Stimulated activated naive CD4-positive, alpha-beta T cell (primary cell): ENCODE measurements around the gene ZNF747.
"Not testable (repeated sequence)": the region's sequence is repeated elsewhere in the genome, so short reads cannot be mapped to it uniquely, and the experiment has no call there.

Experiments
- DNase-seq, 6 experiments: peaks; one replicate each; lab custom pipeline; 2025; lab: John Stamatoyannopoulos, UW

Gene ZNF747

GRCh38 chr16:30533748-30534367, 800 bp downstream of the ZNF747 start:
- peak in 1 of 6 experiments; percentile 54 for DNase-seq

DNA sequence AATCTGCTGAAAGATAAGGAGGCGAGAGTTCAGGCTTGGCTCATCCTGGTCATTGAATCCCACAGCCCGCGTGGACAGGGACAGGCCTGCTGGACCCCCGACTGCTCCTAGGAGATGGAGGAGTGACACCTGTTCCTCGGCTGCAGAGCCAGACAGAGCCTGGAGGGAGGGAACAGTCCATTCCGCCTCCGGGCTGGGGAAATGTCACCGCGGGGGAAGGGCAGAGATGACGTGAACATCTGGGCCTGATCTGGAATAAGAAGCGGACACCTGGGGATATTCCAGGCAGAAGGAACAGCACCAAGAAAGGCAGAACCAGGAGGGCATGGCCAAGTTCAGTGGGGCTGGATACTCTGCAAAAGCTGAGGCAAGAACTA, 1.5 kb downstream of the ZNF747 start:
- no peak for DNase-seq

GRCh38 chr16:30532285-30533145, 2.1 kb downstream of the ZNF747 start:
- no peak for DNase-seq

DNA sequence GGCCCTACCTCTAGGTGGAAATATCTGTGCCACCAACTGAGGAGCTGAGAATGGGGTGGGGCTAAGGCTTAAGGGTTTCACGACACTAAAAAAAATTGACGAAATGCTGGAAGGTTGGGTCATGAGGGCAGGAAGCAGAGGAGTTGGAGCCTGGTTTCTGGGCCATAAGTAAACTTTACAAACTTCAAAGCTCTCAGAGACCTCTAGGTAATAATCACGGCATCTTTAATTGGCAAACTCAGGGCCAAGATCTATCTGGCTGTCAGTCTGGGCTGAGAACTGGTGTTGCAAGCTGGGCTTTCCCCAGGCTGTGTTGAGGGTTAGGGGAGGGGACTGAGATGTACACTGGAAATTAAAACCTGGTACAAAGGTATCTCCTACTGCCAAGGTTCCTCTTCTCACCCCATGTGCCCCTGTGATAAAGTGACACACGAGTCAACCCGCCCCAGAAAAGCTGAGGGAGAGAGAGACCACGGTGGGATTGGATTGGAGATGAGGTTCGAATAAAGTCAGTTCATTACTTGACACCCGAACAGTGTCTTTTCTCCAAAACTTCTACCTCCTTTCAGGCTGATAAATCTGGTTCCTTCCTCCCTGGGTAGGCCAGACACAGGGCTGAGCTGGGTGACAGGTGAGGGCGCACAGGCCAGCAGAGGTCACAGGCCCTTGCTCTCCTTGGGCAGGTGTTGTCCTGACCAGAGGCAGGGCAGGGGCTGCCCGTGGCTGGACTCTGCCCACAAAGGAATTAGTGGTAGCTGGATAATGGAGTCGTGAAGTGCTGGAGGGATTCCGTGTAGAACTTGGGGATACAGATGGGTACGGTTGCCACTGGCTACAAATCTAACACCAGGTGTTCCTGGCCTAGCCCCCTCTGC, 4.3 kb downstream of the ZNF747 start:
- peak in 3 of 6 experiments; percentile 9 to 31 (median 17) for DNase-seq

GRCh38 chr16:30528799-30529457, 5.7 kb downstream of the ZNF747 start:
- DNase-seq = no peak

DNA sequence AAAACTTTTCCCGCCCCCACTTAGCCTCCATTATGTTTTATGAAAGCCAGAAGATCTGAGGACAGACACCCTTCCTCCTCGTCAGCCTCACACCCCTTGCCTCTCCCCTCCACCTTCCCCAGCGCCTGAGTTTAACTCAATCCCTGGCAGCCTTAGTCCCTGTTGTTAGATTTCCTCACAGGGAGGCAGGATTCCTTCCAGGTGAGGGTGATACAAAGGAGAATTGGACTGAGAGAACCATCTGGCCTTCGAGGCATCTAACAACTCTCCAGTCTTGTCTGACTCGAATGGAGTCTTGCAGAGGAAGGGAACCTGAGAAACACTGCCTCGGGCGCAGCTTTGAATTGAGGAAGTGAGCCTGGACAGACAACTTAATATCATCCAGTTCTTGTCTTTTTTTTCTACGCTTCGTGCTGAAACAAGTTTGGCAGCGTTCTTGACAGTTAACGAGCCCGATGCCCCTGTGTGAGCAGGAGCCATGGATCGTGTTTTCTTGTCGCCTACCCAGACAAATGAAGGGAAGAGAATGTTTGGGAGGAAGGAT, 7.0 kb downstream of the ZNF747 start:
- peak in 3 of 6 experiments; percentile 22 to 69 (median 63) for DNase-seq

- DNase-seq = peak; percentile 58 to 85 (median 69)
Measured at GRCh38 chr16:30526823-30527634, 7.6 kb downstream of the ZNF747 start.

GRCh38 chr16:30526137-30526822, 8.4 kb downstream of the ZNF747 start, which contains the start of gene ZNF768:
TSS of gene ZNF768 (minus strand) at chr16:30526566. CDS start at chr16:30526413, 153 bp downstream.
- peak in 2 of 6 experiments; percentile 44 to 53 for DNase-seq

DNA sequence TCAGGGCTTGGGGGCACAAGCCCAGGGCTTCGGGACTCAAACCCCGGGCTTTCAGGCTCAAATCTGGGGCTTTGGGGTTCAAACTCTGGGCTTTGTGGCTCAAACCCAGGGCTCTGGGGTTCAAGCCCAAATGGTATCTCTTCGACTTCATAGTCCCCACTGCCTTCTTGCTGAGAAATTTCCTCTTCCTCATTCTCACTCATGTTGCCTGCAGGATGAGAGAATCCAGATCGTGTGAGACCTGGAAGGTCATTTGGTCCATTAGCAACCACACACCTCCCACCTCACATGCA, 8.9 kb downstream of the ZNF747 start:
- DNase-seq = peak in 1 of 6 experiments; percentile 38

DNA sequence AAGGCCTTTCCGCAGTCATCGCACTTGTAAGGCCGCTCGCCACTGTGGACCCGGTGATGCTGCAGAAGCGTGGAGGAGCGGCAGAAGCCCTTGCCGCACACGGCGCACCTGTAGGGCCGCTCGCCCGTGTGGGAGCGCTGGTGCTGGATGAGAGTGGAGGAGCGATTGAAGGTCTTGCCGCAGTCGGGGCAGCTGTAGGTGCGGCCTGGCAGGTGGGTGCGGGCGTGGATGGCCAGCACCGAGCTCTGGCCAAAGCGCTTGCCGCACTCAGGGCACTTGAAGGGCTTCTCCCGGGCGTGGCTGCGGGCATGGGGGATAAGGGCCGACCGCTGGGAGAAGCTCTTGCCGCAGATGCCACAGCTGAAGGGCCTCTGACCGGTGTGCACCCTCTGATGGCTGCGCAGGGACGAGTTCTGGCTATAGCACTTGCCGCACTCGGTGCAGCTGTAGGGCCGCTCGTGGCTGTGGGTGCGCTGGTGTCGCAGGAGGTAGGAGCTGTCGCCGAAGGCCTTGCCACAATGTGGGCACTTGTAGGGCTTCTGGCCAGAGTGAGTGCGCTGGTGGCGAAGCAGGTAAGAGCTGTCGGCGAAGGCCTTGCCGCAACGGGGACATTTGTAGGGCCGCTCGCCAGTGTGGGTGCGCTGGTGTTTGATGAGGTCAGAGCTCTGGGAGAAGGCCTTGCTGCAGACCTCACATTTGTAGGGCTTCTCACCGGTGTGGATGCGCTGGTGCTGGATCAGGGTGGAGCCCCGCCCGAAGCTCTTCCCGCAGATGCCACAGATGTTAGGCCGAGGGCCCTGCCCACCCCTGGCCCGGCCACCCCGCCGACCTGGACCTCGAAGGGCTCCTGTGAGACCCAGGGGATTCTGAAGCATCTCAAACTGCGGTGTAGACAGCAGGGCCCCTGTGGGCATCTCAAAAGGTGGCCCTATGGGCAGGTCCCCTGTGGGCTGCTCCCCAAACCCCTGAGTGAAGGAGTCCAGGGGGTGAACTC, 9.8 kb downstream of the ZNF747 start:
- DNase-seq = no peak

- no peak for DNase-seq
Measured at GRCh38 chr16:30523768-30524574, 10.7 kb downstream of the ZNF747 start.

- DNase-seq = not testable (repeated sequence)
Measured at GRCh38 chr16:30522702-30523463, 11.8 kb downstream of the ZNF747 start.

DNA sequence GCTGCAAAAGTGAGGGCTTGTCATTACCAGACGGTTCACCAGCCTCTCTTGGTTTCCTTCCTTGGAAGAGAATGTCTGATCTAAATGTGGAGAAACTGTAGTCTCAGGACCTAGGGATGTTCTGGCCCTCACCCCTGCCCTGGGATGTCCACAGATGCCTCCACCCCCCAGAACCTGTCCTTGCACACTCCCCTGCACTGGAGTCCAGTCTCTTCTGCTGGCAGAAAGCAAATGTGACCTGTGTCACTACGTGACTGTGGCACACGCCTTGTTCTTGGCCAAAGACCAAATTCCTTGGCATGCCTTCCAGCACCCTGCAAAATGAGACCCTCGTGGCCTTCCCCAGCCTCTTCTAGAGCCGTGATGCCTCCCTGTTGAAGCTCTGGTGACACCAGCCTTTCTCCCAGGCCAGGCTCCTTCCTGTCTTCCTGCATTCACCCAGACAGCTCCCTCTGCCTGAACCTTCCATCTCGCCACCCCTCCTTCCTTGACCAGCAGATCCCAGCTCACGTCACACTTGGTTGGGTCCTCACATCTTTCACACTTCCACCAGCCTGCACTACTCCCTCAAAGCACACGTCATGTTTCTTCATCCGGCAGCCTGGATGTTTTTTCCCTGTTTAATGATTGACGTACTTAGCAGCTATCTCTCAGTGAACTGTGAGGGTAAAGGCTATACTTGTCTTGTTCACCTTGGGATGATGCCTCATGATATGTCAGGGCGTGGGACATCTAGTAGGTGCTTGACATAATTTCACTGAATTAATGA, 12.6 kb downstream of the ZNF747 start:
- DNase-seq = no peak

DNA sequence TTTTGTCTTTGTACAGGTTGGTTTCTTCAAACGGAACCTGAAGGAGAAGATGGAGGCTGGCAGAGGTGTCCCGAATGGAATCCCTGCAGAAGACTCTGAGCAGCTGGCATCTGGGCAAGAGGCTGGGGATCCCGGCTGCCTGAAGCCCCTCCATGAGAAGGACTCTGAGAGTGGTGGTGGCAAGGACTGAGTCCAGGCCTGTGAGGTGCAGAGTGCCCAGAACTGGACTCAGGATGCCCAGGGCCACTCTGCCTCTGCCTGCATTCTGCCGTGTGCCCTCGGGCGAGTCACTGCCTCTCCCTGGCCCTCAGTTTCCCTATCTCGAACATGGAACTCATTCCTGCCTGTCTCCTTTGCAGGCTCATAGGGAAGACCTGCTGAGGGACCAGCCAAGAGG, 13.2 kb downstream of the ZNF747 start:
- DNase-seq = no peak

- no peak for DNase-seq
Measured at GRCh38 chr16:30519120-30520049, 15.3 kb downstream of the ZNF747 start.
